ENCODE data around the gene RWDD3. TPM values are rescaled to one million over a fixed set of nuclear protein-coding genes. Genes with fewer than 3 reads are reported as not detected.

RWDD3 gene
- total and polyA plus RNA-seq, 2 of the 13 experiments (the other 11 are each of a cell fraction or from before 2014, with no cell fraction given) = 18.3 to 21.2 TPM

- TF ChIP-seq AFF4 (CRISPR knock-in tag; IDR thresholded peaks at IDR 0.05) (no peak), AKNA (CRISPR knock-in tag; IDR thresholded peaks at IDR 0.05; ENCODE audit: borderline replicate concordance) (no peak), NFE2L2 (IDR thresholded peaks at IDR 0.05; ENCODE audit: low read length) (no peak), SP5 (CRISPR knock-in tag; IDR thresholded peaks at IDR 0.05; ENCODE audit: borderline replicate concordance, low read depth) (no peak), KDM5A (IDR thresholded peaks at IDR 0.05; ENCODE audit: borderline replicate concordance, low read length) (no peak; the same call in 1 of the 2 replicates), FIP1L1 (IDR thresholded peaks at IDR 0.05; ENCODE audit: borderline replicate concordance, insufficient read depth, low read depth, low read length) (no peak), TBL1XR1 (IDR thresholded peaks at IDR 0.05; ENCODE audit: borderline replicate concordance, low read length, partially characterized antibody) (no peak), ZNF576 (CRISPR knock-in tag; IDR thresholded peaks at IDR 0.05) (no peak), ZNF569 (CRISPR knock-in tag; IDR thresholded peaks at IDR 0.05; ENCODE audit: borderline replicate concordance) (no peak), BCL3 (CRISPR knock-in tag; IDR thresholded peaks at IDR 0.05) (no peak; the same call in none of the 2 replicates), TBP (CRISPR knock-in tag; IDR thresholded peaks at IDR 0.05) (no peak), ELK4 (CRISPR knock-in tag; IDR thresholded peaks at IDR 0.05; ENCODE audit: borderline replicate concordance) (no peak), ZNF224 (CRISPR knock-in tag; IDR thresholded peaks at IDR 0.05) (no peak), SIX4 (CRISPR knock-in tag; IDR thresholded peaks at IDR 0.05) (no peak; the same call in 1 of the 2 replicates), ZFP36L1 (CRISPR knock-in tag; IDR thresholded peaks at IDR 0.05) (no peak)
Observed at GRCh38 chr1:95233737-95234500, at the start of gene RWDD3 (continued).

All from HepG2 (cell line).